HTR-8/SVneo (cell line): ENCODE measurements around the gene STAM2.
"Not testable (repeated sequence)": the region's sequence is repeated elsewhere in the genome, so short reads cannot be mapped to it uniquely, and the experiment has no call there.

Experiments
- DNase-seq: peaks from one replicate; pipeline ENCODE4 v3.0.0; 2011; ENCODE audit warnings: low spot score, mixed read lengths; ENCODE audit not compliant: insufficient read length
- FAIRE-seq: peaks from 2 replicates; lab custom pipeline; 2011; peaks lifted over from hg19 to GRCh38; lab: Jason Lieb, UNC

STAM2 gene

GRCh38 chr2:152120430-152120829 lies 55.1 kb downstream of the STAM2 start:
- no peak for FAIRE-seq
- DNase-seq = no peak

GRCh38 chr2:152115952-152116351 lies 59.6 kb downstream of the STAM2 start:
- DNase-seq (no peak), FAIRE-seq (no peak)

GRCh38 chr2:152114366-152114765 lies 61.2 kb downstream of the STAM2 start:
- DNase-seq (no peak), FAIRE-seq (no peak)

- DNase-seq, FAIRE-seq: not testable (repeated sequence)
Observed at GRCh38 chr2:152107140-152107539, 68.4 kb downstream of the STAM2 start.

GRCh38 chr2:152106464-152106863 lies 69.1 kb downstream of the STAM2 start:
- DNase-seq (no peak), FAIRE-seq (no peak)

GRCh38 chr2:152103271-152103670 lies 72.3 kb downstream of the STAM2 start:
- no peak for FAIRE-seq

GRCh38 chr2:152100961-152101360 lies 74.6 kb downstream of the STAM2 start:
- no peak for DNase-seq
- FAIRE-seq = no peak

More at GRCh38 chr2:152103271-152103670, 72.3 kb downstream of the STAM2 start:
- DNase-seq = no peak

- peak; percentile 12 for DNase-seq
- no peak for FAIRE-seq
Observed at GRCh38 chr2:152099367-152100050, 76.1 kb downstream of the STAM2 start.

GRCh38 chr2:152098496-152099366 lies 76.8 kb downstream of the STAM2 start, which contains the start of gene CACNB4:
TSS of gene CACNB4 (minus strand) at chr2:152099044.
- FAIRE-seq = no peak
- DNase-seq = no peak

GRCh38 chr2:152097801-152098495 lies 77.6 kb downstream of the STAM2 start:
- DNase-seq = peak; percentile 21
- no peak for FAIRE-seq

- FAIRE-seq (no peak), DNase-seq (peak; percentile 15)
Observed at GRCh38 chr2:152097290-152097800, 78.2 kb downstream of the STAM2 start.

- FAIRE-seq (no peak), DNase-seq (no peak)
Observed at GRCh38 chr2:152095146-152095545, 80.4 kb downstream of the STAM2 start.

GRCh38 chr2:152094014-152094413 lies 81.5 kb downstream of the STAM2 start:
- DNase-seq = no peak
- no peak for FAIRE-seq

- no peak for DNase-seq
- no peak for FAIRE-seq
Observed at GRCh38 chr2:152093464-152093863, 82.1 kb downstream of the STAM2 start.

- FAIRE-seq = no peak
Observed at GRCh38 chr2:152092095-152092494, 83.5 kb downstream of the STAM2 start.

GRCh38 chr2:152090726-152091125 lies 84.8 kb downstream of the STAM2 start:
- FAIRE-seq, DNase-seq: not testable (repeated sequence)

More at GRCh38 chr2:152092095-152092494, 83.5 kb downstream of the STAM2 start:
- no peak for DNase-seq

GRCh38 chr2:152089238-152089637 lies 86.3 kb downstream of the STAM2 start:
- FAIRE-seq (no peak), DNase-seq (no peak)

- DNase-seq (no peak), FAIRE-seq (no peak)
Observed at GRCh38 chr2:152088006-152088405, 87.6 kb downstream of the STAM2 start.

GRCh38 chr2:152086231-152086630 lies 89.3 kb downstream of the STAM2 start:
- no peak for FAIRE-seq

GRCh38 chr2:152084076-152084475 lies 91.5 kb downstream of the STAM2 start:
- no peak for FAIRE-seq
- no peak for DNase-seq

More at GRCh38 chr2:152086231-152086630, 89.3 kb downstream of the STAM2 start:
- no peak for DNase-seq
